22Rv1 (cell line): ENCODE results near the gene ZNF282.

Experiments
- H3K27ac ChIP-seq: fragments of 450-650 bp; 2 replicates; pipeline ENCODE4 v1.5.1; 2017
- CTCF ChIP-seq: fragments of 450-650 bp; IDR thresholded peaks from 2 replicates; pipeline ENCODE4 v1.5.1; 2017; ENCODE audit warnings: mild to moderate bottlenecking
- ZFX ChIP-seq: fragments of 450-650 bp; IDR thresholded peaks from 2 replicates; pipeline ENCODE4 v1.6.1; 2017; ENCODE audit warnings: antibody characterized with exemption, borderline replicate concordance

The ZNF282 gene

GRCh38 chr7:149194799-149195179 is 557 bp upstream of the ZNF282 start:
- peak overlapping the region; percentile 98 for H3K27ac ChIP-seq
- TF ChIP-seq ZFX (no peak), CTCF (no peak)

GRCh38 chr7:149196151-149196704 is 882 bp downstream of the ZNF282 start:
- TF ChIP-seq ZFX = no peak
- no peak for TF ChIP-seq CTCF
- peak overlapping the region; percentile 98 for H3K27ac ChIP-seq

GRCh38 chr7:149196705-149197171 is 1.4 kb downstream of the ZNF282 start:
- H3K27ac ChIP-seq = peak overlapping the region; percentile 98
- no peak for TF ChIP-seq CTCF
- TF ChIP-seq ZFX = no peak

- TF ChIP-seq CTCF (no peak), ZFX (no peak)
- H3K27ac ChIP-seq = peak overlapping the region; percentile 98
Observed at GRCh38 chr7:149197675-149198074, 2.3 kb downstream of the ZNF282 start.

GRCh38 chr7:149198161-149198816 is 2.9 kb downstream of the ZNF282 start:
- TF ChIP-seq CTCF = no peak
- TF ChIP-seq ZFX = no peak
- H3K27ac ChIP-seq = no peak overlapping the region

GRCh38 chr7:149199234-149199995 is 4.1 kb downstream of the ZNF282 start:
- no peak for TF ChIP-seq ZFX
- TF ChIP-seq CTCF = no peak
- H3K27ac ChIP-seq = no peak overlapping the region

- TF ChIP-seq CTCF (no peak), ZFX (no peak)
- H3K27ac ChIP-seq = no peak overlapping the region
Observed at GRCh38 chr7:149202831-149203231, 7.5 kb downstream of the ZNF282 start.
